ENCODE measurements around the gene CHMP6.
A peak's percentile ranks its signal among the peaks of the same experiment; 100 is the strongest.

CHMP6 gene

DNA sequence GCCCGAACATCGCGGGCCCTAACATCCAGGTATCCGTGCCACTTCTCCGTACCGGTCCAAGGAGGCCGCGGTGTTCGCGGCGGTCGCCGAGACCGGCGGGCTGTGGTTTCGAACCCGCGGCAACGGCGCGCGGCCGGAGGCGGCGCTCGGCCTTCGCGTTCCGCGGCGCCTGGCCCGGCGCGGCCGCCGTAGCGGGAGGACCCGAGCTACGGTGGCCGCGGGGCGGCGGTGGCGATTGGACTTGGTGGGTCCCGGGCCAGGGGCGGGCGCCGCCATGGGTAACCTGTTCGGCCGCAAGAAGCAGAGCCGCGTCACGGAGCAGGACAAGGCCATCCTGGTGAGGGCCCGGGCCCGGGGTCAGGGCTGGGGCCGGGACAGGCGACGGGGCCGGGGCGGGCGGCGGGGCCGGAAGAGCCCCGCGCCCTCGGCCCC, at the start of gene CHMP6:
Gene CHMP6, plus strand, starts transcription at position 197 of the 432 bp plus-strand sequence. Its CDS starts 78 bp downstream, at position 275.
- peak; percentile 84 for DNase-seq (ENCODE audit: low spot score)

GRCh38 chr17:80942423-80943345, 49.0 kb upstream of the CHMP6 start:
- no peak for DNase-seq (ENCODE audit: low spot score)

- no peak for DNase-seq (ENCODE audit: low spot score)
These were observed 48.1 kb upstream of the CHMP6 start for GRCh38 chr17:80943346-80944145.

DNA sequence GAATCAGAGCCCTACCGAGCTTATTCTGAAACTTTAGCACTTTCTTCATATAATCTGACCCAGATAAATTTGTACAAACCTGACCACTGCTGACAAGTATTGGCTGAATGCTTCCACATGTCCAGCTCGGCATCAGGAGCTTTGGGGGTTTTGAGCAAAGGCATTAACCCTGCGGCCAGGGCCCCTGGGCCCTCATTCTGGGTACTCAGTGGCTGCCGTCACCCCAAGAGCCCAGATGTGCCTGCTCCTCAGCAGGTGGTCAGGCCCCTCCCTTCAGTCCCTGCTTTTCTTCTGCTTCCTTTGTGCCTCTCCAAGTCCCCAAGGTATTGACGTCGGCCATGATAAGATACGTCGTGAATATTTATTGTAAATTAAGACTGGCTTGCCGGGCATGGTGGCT, 47.3 kb upstream of the CHMP6 start:
- no peak for DNase-seq (ENCODE audit: low spot score)

DNA sequence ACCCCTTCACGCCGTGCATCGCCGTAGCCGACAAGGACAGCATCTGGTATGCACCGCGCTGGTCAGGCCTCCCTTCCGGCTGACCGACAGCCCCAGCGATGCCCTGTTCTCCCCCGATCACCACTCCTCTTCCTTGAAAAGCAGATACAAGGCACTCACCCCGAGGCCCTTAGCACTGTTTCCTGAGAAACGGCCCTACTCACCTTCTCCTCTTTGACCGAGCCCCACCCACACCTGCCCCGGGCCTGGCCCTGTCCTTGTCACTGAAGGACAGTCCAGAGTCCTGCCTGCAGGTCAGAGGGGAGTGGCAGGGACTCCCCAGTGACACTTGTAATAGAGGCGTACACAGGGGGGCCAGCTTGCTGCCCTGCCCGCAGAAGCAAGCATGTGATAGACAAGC, 45.9 kb upstream of the CHMP6 start:
- DNase-seq (ENCODE audit: low spot score): no peak

DNA sequence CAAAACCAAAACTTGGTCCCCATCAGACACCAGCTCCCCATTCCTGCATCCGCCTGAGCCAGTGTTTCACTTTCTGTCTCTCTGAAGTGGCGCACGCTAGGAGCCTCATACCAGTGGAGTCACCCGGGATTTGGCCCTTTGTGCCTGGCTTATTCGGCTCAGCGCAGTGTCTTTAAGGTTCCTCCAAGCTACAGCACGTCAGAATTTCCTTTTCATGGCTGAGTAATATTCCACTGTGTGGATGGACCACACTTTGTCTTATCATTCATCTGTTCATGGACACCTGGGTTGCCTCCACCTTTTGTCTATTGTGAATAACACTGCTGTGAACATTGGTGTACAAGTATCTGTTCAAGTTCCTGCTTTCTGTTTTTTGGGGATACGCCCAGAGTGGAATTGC, 45.2 kb upstream of the CHMP6 start:
- DNase-seq (ENCODE audit: low spot score): no peak

DNA sequence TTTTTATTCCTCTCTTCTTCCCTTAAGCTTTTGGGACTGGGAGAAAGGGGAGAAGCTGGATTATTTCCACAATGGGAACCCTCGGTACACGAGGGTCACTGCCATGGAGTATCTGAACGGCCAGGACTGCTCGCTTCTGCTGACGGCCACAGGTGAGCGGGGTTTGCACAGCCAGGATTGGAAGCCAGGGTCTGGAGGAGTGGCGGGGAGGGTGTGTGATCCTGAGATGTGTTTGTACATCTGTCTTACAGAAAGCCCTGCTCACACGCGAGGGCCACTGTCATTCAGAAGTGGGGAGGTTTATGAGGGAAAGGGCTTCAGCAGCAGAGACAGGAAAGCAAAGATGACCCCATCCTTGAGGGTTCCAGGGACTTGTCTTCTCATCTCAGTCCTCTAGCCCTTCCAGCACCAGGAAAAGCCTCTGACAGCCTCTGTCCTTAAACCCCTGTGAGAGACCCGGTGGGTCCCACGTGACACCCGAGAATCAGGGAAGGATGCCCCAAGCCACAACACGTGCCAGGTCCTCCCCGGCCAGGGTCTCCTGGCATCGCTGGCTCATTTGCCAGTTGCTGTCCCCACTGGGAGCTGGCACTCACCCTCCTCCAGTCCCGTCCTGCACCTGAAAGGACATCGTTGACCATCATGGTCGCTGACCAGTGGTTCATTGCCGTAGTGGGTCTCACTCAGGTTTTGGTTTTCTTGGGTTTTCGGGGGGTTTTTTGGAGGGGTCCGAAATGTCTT, 44.3 kb upstream of the CHMP6 start:
- no peak for DNase-seq (ENCODE audit: low spot score)

- no peak for DNase-seq (ENCODE audit: low spot score)
These were observed 43.3 kb upstream of the CHMP6 start for GRCh38 chr17:80948019-80948975.

GRCh38 chr17:80948976-80949450, 42.6 kb upstream of the CHMP6 start:
- DNase-seq (ENCODE audit: low spot score): no peak

DNA sequence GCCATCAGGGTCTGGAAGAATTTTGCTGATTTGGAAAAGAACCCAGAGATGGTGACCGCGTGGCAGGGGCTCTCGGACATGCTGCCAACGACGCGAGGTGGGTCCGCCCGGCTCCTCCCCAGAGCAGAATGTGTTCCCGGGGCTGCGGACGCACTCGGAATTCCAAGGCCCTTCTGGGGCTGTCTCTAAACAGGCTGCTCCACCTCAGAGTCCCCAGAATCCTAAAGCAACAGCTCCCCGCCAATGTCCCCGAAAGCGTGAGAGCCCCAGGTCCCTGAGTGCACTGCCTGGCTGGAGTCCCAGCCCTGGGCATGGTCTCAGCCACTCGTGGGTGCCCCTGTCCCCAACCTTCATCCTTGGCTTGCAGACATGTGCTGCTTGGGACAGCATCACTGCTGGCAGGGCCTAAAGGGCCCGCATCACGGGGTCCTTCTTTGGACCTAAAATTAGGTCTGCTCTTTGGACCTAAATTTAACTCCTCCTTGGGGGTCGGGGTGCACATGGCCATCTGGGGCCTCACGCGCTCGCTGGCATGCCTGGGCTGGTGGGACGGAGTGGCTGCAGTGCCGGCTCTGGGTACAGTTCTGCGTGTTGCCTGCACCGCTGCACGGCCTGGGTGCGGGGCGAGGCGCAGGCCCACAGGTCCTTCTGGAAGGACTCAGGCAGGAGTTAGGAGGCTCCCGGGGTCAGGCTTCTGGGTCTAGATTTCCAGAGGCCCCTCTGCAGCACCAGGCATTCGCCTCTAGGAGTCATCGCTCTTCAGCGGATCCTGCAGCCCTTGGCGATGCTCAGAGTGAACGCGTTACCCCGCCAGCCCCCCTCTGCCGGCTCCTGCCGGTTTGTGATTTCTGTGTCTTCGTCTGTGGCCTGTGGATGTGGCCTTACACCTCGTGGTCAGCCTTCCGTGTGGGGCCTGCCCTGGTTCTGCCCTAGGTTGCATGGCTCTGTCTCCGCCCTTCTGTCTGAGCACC, 41.9 kb upstream of the CHMP6 start:
- no peak for DNase-seq (ENCODE audit: low spot score)

DNA sequence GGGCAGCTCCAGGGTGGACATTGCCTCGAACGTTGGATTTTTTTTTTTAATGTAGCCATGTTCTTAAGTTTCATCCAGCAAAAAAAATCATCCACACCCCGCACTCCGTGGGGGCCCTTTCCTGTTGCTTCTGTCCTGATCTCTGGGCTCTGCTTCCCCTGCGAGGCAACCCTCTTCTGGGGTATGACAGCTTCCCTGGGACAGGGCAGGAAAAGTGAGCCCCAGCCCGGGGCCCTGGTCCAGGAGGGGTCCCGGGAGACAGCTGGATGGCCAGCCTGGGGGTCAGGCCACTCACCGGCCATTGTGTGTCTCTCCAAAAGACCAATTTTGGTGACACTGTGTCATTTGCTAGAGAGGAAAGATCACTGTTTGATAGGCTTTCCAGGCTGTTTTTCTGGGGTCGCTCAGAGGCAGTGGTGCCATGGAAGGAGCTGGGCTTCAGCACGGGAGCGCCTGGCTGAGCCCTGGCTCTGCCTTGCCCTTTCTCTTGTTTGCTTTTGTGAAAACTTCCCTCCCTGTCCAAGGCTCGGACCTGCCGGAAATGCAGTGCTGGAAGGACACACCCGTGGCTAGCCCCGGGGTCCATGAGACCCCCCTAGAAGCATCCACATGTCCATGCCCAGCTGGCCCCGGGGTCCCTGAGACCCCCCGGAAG, 41.0 kb upstream of the CHMP6 start:
- DNase-seq (ENCODE audit: low spot score): no peak

DNA sequence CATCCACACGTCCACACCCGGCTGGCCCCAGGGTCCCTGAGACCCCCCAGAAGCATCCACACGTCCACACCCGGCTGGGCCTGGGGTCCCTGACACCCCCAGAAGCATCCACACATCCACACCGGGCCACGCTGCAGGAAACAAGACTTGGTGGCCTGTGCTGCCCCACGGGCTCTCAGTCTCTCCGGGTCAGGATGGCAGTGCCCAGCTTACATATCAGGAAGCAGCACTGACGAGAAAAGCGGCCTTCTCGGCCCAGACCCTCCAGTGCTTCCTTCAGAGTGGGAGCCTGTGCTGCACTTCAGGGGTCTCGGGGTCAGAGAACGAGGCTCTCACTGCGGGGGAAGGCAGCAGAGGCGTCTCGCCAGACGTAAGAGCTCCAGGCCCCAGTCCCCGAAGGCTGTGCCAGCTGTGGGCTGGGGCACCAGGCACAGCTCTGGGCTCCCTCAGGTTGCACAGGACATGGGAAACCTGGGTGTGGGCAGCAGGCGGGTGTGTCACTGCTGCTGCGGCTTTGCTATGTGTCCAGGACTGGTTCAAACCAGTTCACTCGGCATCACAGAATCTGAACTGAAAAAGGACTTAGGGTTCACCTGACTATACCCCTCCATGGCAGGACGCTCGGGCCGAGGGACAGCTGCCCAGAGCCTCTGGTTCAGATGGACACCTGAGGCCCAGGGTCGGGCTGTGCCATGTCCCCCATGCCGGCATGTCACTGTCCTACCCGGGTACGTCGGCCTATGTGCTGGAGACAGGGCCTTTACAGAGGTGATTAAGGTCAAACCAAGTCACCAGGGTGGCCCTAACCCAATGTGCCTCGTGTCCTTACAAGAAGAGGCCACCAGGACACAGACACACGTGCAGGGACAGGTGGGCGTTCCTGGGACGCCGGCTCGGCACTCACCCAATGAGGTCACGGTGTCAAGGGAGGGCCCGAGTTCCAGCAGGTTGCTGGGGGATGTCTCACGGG, 40.2 kb upstream of the CHMP6 start:
- DNase-seq (ENCODE audit: low spot score): no peak

DNA sequence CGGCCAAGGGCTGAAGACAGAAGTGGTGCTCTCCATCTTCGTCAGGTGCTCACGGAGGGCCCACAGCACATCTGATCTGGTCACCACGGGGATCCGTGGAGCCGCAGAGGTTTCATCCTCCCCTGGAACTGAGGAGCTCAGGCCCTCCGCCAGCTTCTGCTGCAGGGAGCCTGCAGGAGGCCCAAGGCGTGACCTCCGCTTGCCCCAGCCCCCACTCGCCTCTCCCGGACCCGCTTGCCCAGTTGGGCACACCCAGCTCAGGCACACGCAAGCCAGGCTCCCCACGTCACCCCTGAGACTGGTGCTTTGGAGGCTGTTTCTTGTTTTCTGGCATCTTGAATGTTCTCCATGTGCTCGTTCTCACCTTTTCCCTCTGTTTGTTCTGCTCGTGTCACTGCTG, 39.4 kb upstream of the CHMP6 start:
- DNase-seq (ENCODE audit: low spot score): no peak

DNA sequence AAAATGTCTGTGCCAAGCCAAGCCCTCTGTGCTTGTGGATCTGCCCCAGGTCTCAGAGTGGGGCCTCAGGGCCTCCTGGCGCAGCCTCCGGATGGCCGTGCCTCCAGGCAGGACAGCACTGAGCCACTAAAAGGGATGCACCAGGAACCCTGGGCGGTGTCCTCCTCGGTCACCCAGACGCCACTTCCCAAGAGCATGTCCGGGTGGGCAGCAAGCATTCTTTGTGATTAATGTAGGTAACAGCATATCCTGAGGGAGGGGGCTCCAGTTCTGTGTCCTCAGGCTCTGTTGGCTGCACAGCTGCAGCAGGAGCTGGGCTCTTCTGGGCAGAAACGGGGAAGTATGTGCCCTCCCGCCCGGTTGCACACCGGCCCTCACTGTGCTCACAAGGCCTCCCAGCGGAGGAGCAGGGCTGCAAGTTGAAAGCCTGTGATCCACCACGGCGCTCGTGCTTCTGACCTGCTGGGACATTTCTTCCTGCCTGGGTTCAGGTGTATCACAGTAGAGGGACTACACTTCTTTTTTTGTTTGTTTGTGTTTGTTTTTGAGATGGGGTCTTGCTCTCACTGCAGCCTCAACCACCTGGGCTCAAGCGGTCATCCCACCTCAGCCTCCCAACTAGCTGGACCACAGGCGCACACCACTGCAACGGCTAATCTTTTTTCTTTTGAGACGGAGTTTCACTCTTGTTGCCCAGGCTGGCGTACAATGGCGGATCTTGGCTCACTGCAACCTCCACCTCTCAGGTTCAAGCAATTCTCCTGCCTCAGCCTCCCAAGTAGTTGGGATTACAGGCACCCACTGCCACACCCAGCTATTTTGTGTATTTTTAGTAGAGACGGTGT, 37.9 kb upstream of the CHMP6 start:
- DNase-seq (ENCODE audit: low spot score): no peak

DNA sequence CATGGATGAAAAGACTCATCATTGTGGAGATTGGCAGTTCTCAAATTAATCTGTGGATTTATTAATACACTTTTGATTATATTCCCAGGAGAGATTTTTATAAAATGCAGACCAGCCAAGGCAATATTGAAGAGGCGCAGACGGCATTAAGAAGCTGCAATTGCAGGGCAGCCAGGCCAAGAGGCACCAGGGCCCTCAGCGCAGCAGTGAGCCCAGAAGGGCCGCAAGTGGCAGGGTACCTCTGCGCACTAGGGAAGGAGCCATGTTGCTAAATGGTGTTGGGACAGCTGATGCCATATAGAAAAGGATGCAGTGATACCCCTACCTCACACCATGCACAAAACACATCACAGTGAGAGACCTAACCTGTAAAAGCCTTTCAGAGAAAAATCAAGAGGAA, 36.6 kb upstream of the CHMP6 start:
- DNase-seq (ENCODE audit: low spot score): no peak

GRCh38 chr17:80955671-80956280, 35.9 kb upstream of the CHMP6 start:
- no peak for DNase-seq (ENCODE audit: low spot score)

Measured in germinal center (tissue), 1 donor.